Retina (tissue), 1 donor: ENCODE data around the gene GUCY1A2.

Experiments used
- DNase-seq: peaks from one replicate; pipeline ENCODE4 v3.0.0-alpha.2; 2016

GUCY1A2 gene

DNA sequence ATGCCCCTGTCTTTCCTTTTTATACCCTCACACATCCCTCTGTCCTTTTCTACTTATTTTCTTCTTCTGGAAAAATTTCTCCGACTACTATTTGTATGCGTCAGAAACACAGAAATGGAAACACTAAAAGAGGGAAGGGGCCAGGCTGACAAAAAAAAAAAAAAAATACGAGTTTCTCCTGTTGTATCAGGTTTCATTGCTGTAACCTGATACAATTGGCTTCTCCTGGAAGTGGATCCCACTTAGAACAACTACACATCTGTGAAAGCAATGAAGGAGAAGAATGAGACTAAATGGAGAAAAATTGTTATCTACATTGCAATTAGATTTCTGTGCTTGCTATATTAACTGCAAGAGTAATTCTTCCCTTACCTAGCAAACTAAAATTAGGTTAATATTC is 393.9 kb downstream of the GUCY1A2 start:
- no peak for DNase-seq
